Peyer's patch (tissue), 4 donors: ENCODE measurements around the gene PLSCR2. TPM values are rescaled to one million over a fixed set of nuclear protein-coding genes. Genes with fewer than 3 reads are reported as not detected.

Experiments used
- DNase-seq, 3 donors: peaks; one replicate each; pipeline ENCODE4 v3.0.0-alpha.2; 2017 to 2019
- H3K27ac ChIP-seq, 4 donors: fragments of 200-600 bp; sonication (generic); one replicate each; pipeline ENCODE4 v1.5.1; 2016 to 2019
- H3K27me3 ChIP-seq, 2 donors: fragments of 200-600 bp; sonication (generic); one replicate each; pipeline ENCODE4 v1.5.1; 2019
- H3K36me3 ChIP-seq, 3 donors: fragments of 200-600 bp; sonication (generic); one replicate each; pipeline ENCODE4 v1.5.1; 2016 to 2019
- H3K4me1 ChIP-seq, 4 donors: fragments of 200-600 bp; sonication (generic); one replicate each; pipeline ENCODE4 v1.5.1; 2016 to 2019
- H3K4me3 ChIP-seq, 4 donors: fragments of 200-600 bp; sonication (generic); 1 replicate in 3 of 4; 2 replicates in 1 of 4; pipeline ENCODE4 v1.5.1; 2016 to 2019; ENCODE audit warnings: mild to moderate bottlenecking in 1 of 4
- H3K9me3 ChIP-seq, 4 donors: fragments of 200-600 bp; sonication (generic); one replicate each; pipeline ENCODE4 v1.5.1; 2016 to 2019; ENCODE audit warnings: mild to moderate bottlenecking in 1 of 4
- CTCF ChIP-seq, 6 experiments: fragments of 450-650 bp in 4 of 6; fragments of 200-600 bp in 2 of 6; sonication (generic) in 1 of 6; IDR thresholded peaks; one replicate each; pipeline ENCODE4 v1.5.1; 2017 to 2019; ENCODE audit warnings: antibody characterized with exemption in 6 of 6, mild to moderate bottlenecking in 3 of 6, moderate library complexity in 1 of 6
- POLR2A ChIP-seq, 2 donors: fragments of 450-650 bp; IDR thresholded peaks; one replicate each; pipeline ENCODE4 v1.5.1; 2017; ENCODE audit warnings: antibody characterized with exemption in 2 of 2, mild to moderate bottlenecking in 2 of 2, moderate library complexity in 2 of 2
- total RNA-seq, 4 donors: library from RNA; depleted of rRNA; stranded (reverse); fragments of >200 nt; gene quantifications; one replicate each; pipeline ENCODE4 v1.1.0, GENCODE V29; 2016

PLSCR2 gene
- total RNA-seq, 4 donors from 2014 or later: not detected

- H3K27me3 ChIP-seq: no peaks in the 10 kb centered on the region
- H3K9me3 ChIP-seq: no peaks in the 10 kb centered on the region
- H3K36me3 ChIP-seq: no peaks in the 10 kb centered on the region
- H3K27ac ChIP-seq: no peak overlapping the region
- DNase-seq: no peak
- no peaks in the 10 kb centered on the region for H3K4me1 ChIP-seq
- H3K4me3 ChIP-seq: no peak overlapping the region
- TF ChIP-seq POLR2A (IDR thresholded peaks at IDR 0.05) (no peak), CTCF (IDR thresholded peaks at IDR 0.05) (no peak)
These were observed 79.2 kb downstream of the PLSCR2 start for GRCh38 chr3:146390006-146390772.

- H3K4me3 ChIP-seq: no peak overlapping the region
- no peak for DNase-seq
- no peaks in the 10 kb centered on the region for H3K4me1 ChIP-seq
- no peak overlapping the region for H3K27ac ChIP-seq
- no peaks in the 10 kb centered on the region for H3K9me3 ChIP-seq
- H3K36me3 ChIP-seq: no peaks in the 10 kb centered on the region
- TF ChIP-seq CTCF (IDR thresholded peaks at IDR 0.05): no peak
- TF ChIP-seq POLR2A (IDR thresholded peaks at IDR 0.05): no peak
- no peaks in the 10 kb centered on the region for H3K27me3 ChIP-seq
These were observed 81.8 kb downstream of the PLSCR2 start for GRCh38 chr3:146387566-146387965.

GRCh38 chr3:146386936-146387335 is 82.4 kb downstream of the PLSCR2 start:
- DNase-seq: no peak
- Histone ChIP-seq H3K36me3 (no peaks in the 10 kb centered on the region), H3K4me3 (no peak overlapping the region), H3K4me1 (no peaks in the 10 kb centered on the region), H3K9me3 (no peaks in the 10 kb centered on the region), H3K27ac (no peak overlapping the region), H3K27me3 (no peaks in the 10 kb centered on the region)
- no peak for TF ChIP-seq CTCF (IDR thresholded peaks at IDR 0.05)
- no peak for TF ChIP-seq POLR2A (IDR thresholded peaks at IDR 0.05)

- DNase-seq: no peak
- Histone ChIP-seq H3K36me3 (no peaks in the 10 kb centered on the region), H3K4me1 (no peaks in the 10 kb centered on the region), H3K4me3 (no peak overlapping the region), H3K27ac (no peak overlapping the region), H3K27me3 (no peaks in the 10 kb centered on the region), H3K9me3 (no peaks in the 10 kb centered on the region)
- TF ChIP-seq POLR2A (IDR thresholded peaks at IDR 0.05) (no peak), CTCF (IDR thresholded peaks at IDR 0.05) (no peak)
These were observed 84.6 kb downstream of the PLSCR2 start for GRCh38 chr3:146384786-146385185.

Other genes with a start within 250 kb of the PLSCR2 start
- gene PLSCR4, start 218.5 kb downstream of the PLSCR2 start, total RNA-seq: 10 to 100 TPM; 22.8 to 27.5 (median 25.7) TPM
- 10 to 100 TPM; 80.7 to 93.2 (median 86.6) TPM for gene PLSCR1, start 75.0 kb upstream of the PLSCR2 start, total RNA-seq
- not detected for gene PLSCR5, start 135.8 kb upstream of the PLSCR2 start, total RNA-seq